Measurements from ENCODE around the gene ATP6AP1. TPM values are rescaled to one million over a fixed set of nuclear protein-coding genes. Genes with fewer than 3 reads are reported as not detected.

Gene ATP6AP1
- total and polyA plus RNA-seq, 10 of the 15 experiments (the other 5 are each of a cell fraction or from before 2014, with no cell fraction given) = 4.5 to 56.4 (median 32.0) TPM

- Histone ChIP-seq H3K9me3 (replicated peaks; ENCODE audit: control insufficient read depth, insufficient read depth, low read length) (no peaks in the 10 kb centered on the region; the same call in 2 of the 3 replicates), H3K79me2 (ENCODE audit: control insufficient read depth, insufficient read depth, low read length) (no peaks in the 10 kb centered on the region), H3K4me3 (no peak overlapping the region), H3K27me3 (replicated peaks in 1 of 2; ENCODE audit: control insufficient read depth in 2 of 2, insufficient read depth in 2 of 2, low read length in 1 of 2) (no peaks in the 10 kb centered on the region), H3K36me3 (ENCODE audit: control insufficient read depth in 2 of 2, insufficient read depth in 2 of 2, low read length in 1 of 2) (peaks cover 0 to 1% of the 10 kb centered on the region in 2 experiments; a peak in 3 of 4 replicates), H2AFZ (ENCODE audit: control insufficient read depth, low read depth, low read length) (no peak overlapping the region), H3K27ac (ENCODE audit: control insufficient read depth, insufficient read depth) (no peak overlapping the region), H3K4me2 (ENCODE audit: control insufficient read depth, insufficient read depth) (no peak overlapping the region), H3K9ac (ENCODE audit: control insufficient read depth, insufficient read depth, low read length) (no peak overlapping the region), H4K20me1 (ENCODE audit: control insufficient read depth, insufficient read depth) (no peaks in the 10 kb centered on the region), H3K4me1 (ENCODE audit: control insufficient read depth, insufficient read depth, low read length) (no peaks in the 10 kb centered on the region)
- FAIRE-seq (no peak), ATAC-seq (no peak), DNase-seq (ENCODE audit: low read depth, low spot score) (no peak)
- intact Hi-C loops (cut with micrococcal nuclease; ENCODE audit: unreplicated experiment) (no loop called here), in situ Hi-C loops (cut with MboI) (no loop called here)
- ChIA-PET RAD21 (ENCODE audit: unreplicated experiment) (no interaction called here), POLR2A (no interaction called here), SMC1A (ENCODE audit: uncharacterized antibody, unreplicated experiment) (no interaction called here), CTCF (no interaction called here)
- no TSS peak for BruUV-seq (replicated peaks)
- no peak for TF ChIP-seq TCF7 (IDR thresholded peaks at IDR 0.05; ENCODE audit: borderline replicate concordance)
- no peak for TF ChIP-seq EZH2 (IDR thresholded peaks at IDR 0.05; ENCODE audit: borderline replicate concordance, control insufficient read depth, low read depth, low read length)
- no peak for TF ChIP-seq SREBF2 (IDR thresholded peaks at IDR 0.05; ENCODE audit: low read length)
- no peak for TF ChIP-seq MAX (IDR thresholded peaks at IDR 0.05; ENCODE audit: low read depth, low read length)
- TF ChIP-seq CBX3 (IDR thresholded peaks at IDR 0.05; ENCODE audit: borderline replicate concordance, low read depth) = no peak
- TF ChIP-seq ZNF622 (IDR thresholded peaks at IDR 0.05) = no peak
- TF ChIP-seq ZNF687 (IDR thresholded peaks at IDR 0.05) = no peak
- no peak for TF ChIP-seq SIN3A (IDR thresholded peaks at IDR 0.05; ENCODE audit: low read depth, low read length)
- TF ChIP-seq BMI1 (IDR thresholded peaks at IDR 0.05; ENCODE audit: borderline replicate concordance) = no peak
- no peak for TF ChIP-seq EED (IDR thresholded peaks at IDR 0.05; ENCODE audit: low read depth)
- TF ChIP-seq RELB (IDR thresholded peaks at IDR 0.05; ENCODE audit: low read depth) = no peak
- TF ChIP-seq KDM1A (IDR thresholded peaks at IDR 0.05; ENCODE audit: borderline replicate concordance) = no peak
- TF ChIP-seq ELK1 (IDR thresholded peaks at IDR 0.05; ENCODE audit: low read depth, low read length) = no peak
- no peak for TF ChIP-seq GATAD2B (conservative IDR thresholded peaks at IDR 0.05; ENCODE audit: low read depth)
- TF ChIP-seq IKZF1 (conservative IDR thresholded peaks at IDR 0.05) = no peak
- no peak for TF ChIP-seq BCL3 (IDR thresholded peaks at IDR 0.05; ENCODE audit: borderline replicate concordance, insufficient read depth, low read depth, low read length, poor library complexity, severe bottlenecking)
- TF ChIP-seq TCF12 (IDR thresholded peaks at IDR 0.05; ENCODE audit: low read depth, low read length) = no peak
- 69% methylated on average over 23 of the region's 23 CpGs for WGBS (ENCODE audit: insufficient coverage, insufficient replicate concordance, low lambda C conversion rate, missing lambda C conversion rate)
Measured at GRCh38 chrX:154470914-154471568, 42.6 kb downstream of the ATP6AP1 start.

All from GM12878 (cell line).